Dermis microvascular lymphatic vessel endothelial cell (primary cell): ENCODE measurements around the gene MAPK1IP1L. TPM values are rescaled to one million over a fixed set of nuclear protein-coding genes. Genes with fewer than 3 reads are reported as not detected.
"Not testable (repeated sequence)": the region's sequence is repeated elsewhere in the genome, so short reads cannot be mapped to it uniquely, and the experiment has no call there.

Experiments
- DNase-seq, 2 donors: peaks; one replicate each; pipeline versions ENCODE4 v3.0.0 to v3.0.0-alpha.2; 2010; ENCODE audit warnings: low read depth in 2 of 2
- total RNA-seq: library from RNA; depleted of rRNA; stranded (reverse); fragments of >200 nt; gene quantifications from 2 replicates; pipeline ENCODE4 v1.2.1, GENCODE V29; 2014

The MAPK1IP1L gene
- 15.3 and 16.8 TPM in 2 replicates for total RNA-seq

DNA sequence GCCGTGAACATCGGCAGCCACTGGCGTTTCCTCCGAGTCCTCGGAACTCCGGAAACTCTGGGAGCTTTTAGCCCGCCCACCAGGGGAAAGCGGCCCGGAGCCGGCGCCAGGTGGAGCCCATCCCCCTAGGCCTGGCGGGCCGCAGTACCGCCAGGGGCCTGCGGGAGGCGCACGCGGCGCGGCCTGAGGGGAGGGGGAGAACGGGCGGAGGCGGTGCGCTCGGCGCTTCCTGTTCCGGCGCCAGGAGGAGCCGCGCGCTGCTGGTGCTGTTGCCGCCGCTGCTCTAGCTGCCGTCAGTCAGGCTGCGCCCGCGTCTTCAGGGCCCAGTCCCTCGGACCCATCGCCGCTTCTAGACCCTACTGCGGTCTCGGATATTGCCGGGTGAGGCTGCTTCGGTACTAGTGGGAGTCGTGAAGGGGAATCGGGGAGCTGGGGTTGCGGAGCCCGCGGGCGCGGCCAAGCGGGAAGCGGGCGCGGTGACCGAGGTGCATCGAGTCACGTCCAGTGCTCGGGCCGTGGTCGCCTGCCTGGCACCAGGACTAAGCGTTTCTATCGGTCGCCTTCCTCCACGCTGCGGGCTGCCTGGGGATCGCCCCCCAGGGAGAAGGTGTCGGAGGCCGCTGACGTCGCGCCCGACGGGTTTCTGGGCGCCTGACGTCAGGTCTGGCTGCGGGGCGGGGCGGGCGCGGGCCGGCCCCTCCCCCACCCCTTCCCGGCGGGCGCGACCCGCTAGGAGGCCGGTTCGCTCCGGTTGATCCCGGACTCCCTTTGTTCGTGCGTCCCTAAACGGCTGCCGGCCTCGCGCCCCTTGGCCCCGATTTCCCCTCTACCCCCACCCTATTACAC, at the start of gene MAPK1IP1L:
Gene MAPK1IP1L, plus strand, starts transcription at position 225 of the 846 bp plus-strand sequence. CDS start 10,037 bp downstream, outside the sequence.
- DNase-seq = peak; percentile 72 to 92

DNA sequence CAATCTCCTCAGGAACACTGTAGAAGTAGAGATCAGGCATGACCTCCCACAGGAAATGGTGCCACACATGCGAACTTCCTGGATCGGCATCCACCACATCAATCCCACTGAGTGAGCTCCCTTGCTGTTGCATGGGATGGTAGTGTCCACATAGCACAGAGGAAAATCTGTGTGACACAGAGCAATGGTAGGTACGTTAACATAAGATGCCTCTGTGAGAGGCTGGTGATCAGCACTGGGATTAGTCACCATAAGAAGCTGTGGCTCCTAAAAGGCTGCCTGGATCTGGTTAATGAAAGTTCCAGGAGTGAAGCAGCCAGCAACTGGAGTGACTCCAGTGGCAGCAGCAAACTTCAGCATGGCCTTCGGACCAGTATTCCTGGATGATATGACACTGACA, 46.4 kb upstream of the MAPK1IP1L start:
- DNase-seq = peak in 1 of 2 donors; percentile 4

DNA sequence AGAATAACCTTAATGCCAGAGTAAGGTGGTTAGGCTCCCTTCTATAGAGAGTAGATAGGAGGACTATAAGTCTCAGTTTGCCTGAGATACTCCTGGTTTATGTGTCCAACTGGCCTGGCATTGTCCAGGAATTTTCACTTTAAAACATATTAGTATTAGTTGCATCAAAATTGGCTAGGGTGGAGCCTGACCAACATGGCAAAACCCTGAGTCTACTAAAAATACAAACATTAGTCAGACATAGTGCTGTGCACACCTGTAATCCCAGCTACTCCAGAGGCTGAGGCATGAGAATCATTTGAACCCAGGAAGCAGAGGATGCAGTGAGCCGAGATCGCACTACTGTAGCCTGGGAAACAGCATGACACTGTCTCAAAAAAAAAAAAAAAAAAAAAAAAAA, 36.4 kb upstream of the MAPK1IP1L start:
- DNase-seq = no peak

DNA sequence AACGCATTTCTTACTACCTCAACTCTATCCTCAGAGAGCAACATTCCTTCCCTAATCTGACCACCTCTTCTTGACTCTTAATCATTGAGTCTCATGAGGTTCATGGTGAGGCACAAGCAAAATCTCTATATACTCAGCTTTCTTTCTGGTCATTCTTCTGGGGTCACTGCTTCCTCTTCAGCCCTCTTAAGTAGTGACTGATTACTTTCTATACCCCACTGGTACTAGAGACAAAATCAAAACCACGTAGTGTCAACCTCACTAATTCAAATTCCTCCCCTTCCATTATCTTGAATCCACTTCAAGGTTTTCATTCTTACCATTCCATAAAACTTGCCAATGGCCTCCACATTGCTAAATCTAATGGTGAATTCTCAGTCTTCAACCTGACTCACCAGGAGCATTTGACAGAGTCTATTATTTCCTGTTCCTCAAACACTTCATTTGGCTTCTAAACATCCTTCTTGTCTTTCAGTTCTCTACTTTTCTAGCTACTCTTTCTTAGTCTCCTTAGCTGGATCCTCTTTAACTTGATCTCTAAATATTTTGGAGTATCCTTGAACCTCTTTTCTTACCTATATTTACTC, 31.4 kb upstream of the MAPK1IP1L start:
- no peak for DNase-seq

DNA sequence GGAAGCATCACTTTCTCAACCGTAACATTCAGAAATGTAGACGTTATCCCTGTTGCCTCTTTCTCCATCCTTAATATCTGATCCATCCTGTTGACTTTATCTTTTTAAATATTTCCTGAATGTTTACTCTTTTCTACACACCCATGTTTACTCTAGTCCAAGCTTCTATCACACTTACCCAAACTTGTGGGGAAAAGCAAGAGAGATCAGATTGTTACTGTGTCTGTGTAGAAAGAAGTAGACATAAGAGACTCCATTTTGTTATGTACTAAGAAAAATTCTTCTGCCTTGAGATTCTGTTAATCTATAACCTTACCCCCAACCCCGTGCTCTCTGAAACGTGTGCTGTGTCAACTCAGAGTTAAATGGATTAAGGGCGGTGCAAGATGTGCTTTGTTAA, 27.1 kb upstream of the MAPK1IP1L start:
- not testable (repeated sequence) for DNase-seq

DNA sequence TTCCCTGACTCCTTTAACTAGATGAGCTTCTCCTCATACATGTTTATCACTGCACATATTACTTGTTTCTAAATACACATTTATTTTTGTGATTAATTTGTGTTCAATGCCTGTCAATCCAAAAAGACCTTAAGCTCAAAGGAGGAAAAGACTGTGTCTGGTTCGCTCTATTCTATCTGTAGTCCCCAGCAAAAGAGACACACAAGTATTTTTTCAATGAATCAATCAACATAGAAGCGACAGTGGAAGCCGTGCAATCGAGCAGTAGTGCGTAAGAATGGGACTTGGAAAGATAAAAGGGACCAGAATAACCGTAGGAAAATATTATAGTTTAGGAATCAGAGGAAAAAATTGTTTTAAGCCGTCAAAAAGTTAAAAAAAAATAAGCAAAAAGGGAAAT, 25.5 kb upstream of the MAPK1IP1L start:
- no peak for DNase-seq

DNA sequence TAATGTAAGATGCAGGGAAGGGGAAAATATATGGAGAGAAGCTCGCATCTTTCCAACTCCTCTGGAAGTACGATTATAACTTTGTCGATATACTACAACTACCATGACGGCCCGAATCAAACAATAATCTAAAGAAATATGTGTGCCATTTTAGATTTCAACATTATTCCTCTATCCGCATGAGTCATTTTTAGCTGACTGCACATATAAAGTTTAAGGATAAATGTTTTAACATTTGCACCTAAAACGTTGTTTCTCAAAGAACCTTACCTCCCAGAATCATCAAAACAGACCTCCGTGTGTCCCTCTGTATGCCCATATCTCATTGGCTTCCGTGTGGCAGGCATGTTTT, 25.0 kb upstream of the MAPK1IP1L start:
- DNase-seq = no peak

DNA sequence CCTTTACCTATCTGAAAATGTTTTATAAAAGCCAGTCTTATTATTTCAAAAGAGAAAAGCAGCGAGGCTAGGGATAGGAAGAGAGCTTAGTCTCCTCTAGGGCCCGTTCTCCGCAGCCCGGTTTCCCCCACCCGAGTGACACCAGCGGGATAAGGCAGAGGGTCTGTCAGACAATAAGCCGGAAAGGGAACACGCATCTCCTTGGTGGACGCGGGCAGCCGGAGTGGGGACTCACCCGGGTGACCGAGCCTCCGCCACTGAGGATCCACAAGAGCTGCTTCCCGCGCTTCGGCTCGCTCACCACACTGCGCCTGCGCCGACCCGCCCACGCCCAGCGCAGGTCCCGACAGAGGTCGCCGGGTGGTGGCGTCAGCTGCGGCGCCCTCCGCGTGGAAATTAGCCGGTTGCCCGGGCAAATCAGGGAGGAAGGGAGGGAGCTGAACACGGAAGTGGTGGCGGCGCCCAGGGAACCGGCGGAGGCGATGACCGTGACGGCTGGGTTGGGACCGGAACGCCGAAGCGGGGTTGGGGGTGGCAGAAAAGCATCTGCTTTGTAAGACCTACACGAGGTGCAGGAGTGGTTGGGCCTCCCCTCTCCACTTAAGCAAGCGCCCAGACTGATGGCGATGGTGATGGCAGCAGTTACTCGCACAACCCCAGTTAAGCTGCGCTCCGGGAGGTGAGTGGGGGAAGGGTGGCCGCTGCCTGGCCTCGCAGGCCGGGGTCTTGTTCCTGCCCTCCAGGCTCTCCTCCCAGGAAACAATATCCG, 24.5 kb upstream of the MAPK1IP1L start, which contains the start of the genes SOCS4 and WDHD1:
Gene SOCS4, plus strand, starts transcription at position 444 of the 769 bp plus-strand sequence. CDS start 15,806 bp downstream, outside the sequence.
Gene WDHD1, minus strand, starts transcription at position 307 of the 769 bp plus-strand sequence. CDS start 312 bp downstream, outside the sequence.
- peak; percentile 84 to 94 for DNase-seq

DNA sequence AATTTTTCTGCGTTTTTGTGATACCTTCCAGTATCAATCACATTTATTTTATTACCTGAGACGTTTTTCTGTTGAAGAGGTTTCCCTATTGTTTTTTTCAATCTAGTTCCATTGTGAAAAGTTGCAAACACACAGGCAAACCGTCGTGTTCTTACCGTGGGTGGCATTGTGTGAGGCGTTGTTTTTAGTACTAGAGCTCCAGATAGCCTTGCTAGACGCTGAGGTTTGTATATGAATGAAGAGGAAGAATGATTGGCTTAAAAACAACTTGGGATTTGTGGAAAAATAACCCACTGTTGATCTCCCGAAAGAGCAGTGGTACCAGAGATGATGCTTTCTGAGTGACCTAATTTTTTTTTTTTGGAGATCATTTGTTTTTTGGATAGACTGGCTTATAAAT, 23.4 kb upstream of the MAPK1IP1L start:
- peak in 1 of 2 donors; percentile 7 for DNase-seq

DNA sequence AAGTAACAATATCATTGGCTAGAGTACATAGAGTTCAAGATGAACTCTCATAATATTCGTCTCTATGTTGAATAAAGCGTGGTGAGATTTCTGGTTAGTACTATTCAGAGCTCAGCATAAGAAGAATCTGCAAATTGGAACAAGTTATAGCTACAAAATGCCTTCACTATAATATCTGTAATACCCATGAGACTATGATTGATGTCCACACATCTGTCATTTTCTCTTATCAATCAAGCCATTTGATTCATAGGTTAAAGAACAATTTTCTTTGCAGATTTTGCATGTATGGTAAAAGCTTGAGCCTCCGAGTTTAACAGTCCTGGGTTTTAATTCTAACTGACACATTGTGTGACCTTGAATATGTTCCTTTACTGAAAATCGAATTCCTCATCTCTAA, 23.0 kb upstream of the MAPK1IP1L start:
- no peak for DNase-seq

DNA sequence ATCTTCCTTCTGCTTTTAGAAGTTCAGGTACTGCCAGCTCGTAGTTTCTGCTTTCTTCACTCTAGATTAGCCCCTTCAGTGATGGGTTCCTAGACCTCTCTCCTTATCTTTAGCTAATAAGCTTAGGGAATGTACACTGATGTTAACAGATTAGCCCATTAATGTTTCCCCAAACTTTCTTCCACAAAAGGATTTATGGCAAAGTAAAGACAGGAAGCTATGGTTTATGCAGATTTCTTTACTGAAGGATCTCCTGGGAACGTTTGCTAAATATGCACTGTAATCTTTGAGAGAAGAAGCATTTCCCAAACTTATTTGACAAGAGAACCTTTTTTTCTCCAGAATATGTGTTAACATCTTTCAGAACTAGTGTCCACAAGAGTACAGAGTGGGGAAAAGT, 20.3 kb upstream of the MAPK1IP1L start:
- no peak for DNase-seq

DNA sequence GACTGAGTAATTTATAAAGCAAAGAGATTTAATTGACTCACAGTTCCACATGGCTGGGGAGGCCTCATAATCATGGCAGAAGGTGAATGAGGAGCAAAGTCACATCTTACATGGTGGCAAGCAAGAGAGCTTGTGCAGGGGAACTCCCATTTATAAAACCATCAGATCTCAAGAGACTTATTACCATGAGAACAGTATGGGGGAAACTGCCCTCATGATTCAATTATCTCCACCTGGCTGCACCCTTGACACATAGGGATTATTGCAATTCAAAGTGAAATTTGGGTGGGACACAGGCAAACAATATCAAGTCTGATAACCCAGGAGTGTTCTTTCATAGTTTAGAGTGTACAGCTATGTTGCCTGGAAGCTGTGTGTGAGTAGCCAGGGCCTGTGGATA, 13.5 kb upstream of the MAPK1IP1L start:
- DNase-seq = not testable (repeated sequence)

DNA sequence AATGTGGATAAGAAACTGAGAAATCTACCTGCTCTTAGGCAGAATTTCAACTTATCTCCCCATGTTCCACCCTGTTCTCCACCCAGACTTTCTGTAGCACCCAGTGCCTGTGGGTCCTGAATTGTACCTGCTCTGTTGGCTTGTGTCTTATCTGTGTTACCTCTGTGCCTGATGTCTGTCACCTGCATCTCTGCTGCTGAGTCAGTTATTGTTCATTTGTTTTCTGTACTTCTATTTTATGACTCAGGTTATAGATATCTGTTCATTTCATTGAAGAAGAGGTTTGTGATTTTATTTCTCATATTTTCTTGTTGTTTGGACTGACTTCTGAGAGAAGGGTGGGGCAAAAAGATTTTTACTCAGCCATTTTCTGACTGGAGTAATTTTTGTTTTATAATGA, 12.7 kb upstream of the MAPK1IP1L start:
- DNase-seq = no peak

DNA sequence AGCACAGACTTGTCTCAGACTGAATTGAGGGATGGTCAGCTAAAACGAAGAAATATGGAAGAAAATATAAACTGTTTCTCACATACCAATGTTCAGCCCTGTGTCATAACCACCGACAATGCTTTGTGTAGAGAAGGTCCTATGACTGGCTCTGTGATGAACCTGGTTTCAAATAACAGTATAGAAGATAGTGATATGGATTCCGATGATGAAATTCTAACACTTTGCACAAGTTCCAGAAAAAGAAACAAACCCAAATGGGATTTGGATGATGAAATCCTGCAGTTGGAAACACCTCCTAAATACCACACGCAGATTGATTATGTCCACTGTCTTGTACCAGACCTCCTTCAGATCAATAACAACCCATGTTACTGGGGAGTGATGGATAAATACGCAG, 7.9 kb upstream of the MAPK1IP1L start:
- no peak for DNase-seq

DNA sequence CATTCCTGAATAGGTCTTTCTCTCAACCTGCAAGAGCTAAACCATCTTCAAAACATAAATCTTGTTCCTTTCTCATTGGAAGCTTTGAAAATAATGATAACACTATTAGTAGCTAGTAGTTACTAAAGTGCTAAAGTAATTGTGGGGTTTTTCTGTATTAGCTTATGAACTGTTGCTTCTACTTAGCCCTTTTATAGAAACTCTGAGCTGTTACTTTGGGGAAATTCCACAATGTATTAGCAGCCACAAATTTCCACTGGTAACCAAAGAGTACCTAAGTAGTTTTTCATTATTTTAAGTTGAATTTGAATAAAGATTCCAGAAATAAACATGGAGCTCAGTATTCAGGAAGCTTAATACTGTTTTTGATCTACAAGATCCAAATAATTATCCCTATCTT, 6.4 kb upstream of the MAPK1IP1L start:
- no peak for DNase-seq

DNA sequence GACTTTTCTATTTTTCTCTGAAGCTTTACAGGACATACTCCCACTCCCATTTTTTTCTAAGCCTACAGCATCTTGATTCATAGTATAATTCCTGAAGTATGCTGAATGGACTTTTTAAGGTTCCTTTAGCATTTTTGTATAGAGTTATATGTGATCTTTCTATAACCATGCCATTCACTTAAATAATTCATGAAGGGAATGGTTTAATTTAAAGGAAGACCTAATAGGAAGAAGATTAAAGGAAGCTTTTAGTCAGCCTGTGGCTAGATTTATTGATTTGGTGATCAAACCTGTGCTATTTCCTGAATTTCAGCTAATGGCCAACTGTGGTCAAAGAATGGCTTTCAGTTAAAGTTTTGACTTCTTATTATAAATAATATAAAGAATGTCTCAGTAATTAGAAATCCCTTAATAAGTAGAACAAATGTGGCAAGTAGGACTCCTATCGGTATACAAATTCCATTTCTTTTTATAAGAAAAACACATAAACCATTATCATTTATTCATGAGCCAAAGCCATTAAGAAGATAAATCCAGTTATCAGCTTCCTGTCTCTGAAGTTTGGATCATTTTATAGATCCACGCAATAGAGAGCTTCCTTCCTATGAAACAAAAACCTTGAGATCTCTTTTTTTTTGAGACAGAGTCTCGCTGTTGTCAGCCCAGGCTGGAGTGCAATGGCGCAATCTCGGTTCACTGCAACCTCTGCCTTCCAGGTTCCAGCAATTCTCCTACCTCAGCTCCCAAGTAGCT, 4.0 kb upstream of the MAPK1IP1L start:
- DNase-seq = no peak

DNA sequence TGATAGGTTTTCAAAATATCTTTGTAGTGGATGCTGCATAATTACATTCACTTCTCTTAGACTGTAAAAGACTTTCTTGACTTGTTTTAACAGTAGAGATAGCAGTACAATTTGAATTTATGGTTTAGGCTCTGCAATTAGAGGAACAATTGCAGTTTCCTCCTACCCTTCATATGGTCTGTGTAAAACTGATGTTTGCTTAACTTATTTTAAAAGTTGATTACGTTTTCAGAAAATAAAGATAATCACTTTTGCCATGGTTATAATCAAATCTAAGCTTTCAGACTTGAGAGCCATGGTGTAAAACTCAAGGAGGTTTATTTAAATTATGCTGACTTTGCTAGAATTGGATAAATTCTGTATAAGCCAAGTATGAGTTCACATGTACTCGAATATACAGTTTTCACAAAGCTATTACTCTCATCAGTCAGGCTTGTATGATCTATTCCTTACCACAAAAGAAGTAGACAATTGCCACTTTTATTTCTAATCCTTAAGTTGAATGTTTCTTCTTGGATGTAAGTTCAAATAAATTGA, 2.5 kb upstream of the MAPK1IP1L start:
- DNase-seq = no peak

DNA sequence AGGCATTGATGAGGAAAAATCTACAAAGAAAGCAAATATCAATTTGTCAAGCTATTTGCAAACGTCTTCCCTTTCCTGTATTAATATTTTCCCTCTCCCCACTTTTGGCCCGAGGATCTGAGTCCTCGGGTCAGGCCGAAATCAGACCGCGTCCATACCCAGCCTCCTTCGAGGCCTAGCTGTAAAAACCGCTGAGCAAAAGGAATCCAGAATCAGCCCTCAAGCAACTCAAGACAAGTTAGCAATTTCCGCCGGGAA, 353 bp upstream of the MAPK1IP1L start:
- no peak for DNase-seq

DNA sequence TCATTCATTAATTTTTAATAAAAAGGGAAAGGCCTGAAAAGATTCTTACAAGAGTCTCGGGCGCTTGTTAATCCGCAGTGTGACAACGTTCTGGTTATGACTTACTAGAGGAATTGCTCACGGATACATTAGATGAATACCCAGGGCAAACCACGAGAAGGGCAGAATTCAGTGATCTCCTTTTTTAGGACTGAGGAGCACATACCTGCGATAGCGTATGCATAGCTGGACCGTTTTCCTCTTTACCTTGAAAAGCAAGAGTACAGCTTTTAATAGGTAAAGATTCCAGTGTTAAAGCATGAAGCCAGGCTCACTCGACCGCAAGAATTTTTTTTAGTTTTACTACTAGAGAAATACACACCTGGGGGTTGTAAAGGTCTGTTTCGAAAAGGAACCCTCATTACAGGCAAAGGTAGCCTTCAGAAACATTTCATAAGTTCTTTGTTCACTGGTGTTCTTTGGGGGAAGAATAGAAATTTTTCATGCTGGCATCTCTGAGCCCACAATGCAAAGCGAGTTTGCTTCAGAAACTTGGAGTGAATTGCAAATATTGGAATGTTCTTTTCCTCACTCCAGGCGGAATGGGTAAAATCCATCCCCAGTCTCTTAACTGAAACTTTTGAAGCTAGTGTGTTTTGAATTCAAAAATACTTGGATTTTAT, 953 bp downstream of the MAPK1IP1L start:
- DNase-seq = no peak

DNA sequence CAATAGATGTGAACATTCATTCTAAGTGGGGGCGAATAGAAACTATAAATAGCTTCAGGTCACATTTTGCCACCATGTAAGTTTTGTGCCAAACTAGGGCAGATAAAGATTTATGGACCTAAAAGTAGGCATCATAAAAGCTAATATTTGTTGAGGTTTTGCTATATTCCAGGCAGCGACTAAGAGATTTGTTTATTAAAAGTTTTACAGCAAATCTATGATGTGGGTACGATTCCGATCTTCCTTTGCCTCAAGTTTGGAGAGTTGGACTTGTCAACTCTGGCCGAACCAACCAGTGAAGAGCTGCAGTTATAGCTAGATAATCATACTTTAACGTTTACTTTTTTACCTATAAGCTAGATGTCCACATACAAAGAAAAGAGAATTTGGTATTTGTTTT, 1.6 kb downstream of the MAPK1IP1L start:
- no peak for DNase-seq

DNA sequence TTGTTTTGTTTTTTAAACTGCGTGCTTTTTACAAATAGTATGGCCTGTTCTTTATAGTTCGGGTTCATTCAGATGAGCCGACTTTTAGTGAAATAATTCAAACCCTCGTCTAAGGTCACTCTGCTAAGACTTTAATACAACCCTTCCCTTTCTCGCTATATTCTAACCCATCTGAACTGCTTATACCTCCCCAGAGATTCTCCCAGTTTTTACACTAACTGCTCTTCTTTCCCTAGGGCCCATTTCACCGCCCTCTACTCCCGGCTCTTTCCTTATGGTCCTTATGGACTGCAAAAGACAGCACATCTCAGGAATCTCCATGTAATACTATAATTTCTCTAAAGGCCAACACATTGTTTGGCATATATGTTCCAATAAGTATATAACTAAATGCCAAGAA, 2.1 kb downstream of the MAPK1IP1L start:
- no peak for DNase-seq
